ENCODE data around the gene STH.
A peak's percentile ranks its signal among the peaks of the same experiment; 100 is the strongest.

STH gene

DNA sequence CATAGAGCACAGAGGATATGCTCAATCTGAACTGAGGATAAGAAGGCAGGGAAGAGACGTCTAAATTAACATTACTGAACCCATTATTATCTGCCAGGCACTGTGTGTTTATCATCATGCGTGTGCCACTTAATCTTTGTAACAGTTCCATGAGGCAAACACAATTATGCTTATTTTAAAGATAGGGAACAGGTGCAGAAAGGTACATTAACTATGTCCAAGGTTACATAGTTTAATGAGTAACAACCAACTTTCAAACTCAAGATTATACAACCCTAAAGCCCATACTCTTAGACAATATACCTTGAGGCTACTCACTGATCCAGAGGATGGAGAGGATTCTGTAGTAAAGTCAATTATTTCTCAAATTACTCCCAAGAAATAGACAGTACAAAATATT lies 43.2 kb downstream of the STH start:
- Histone ChIP-seq H3K4me2 (ENCODE audit: low read length) (no peak overlapping the region), H3K4me1 (ENCODE audit: control insufficient read depth in 1 of 2, insufficient read depth in 2 of 2, low read length in 2 of 2) (peaks cover 0 to 8% of the 10 kb centered on the region in 2 experiments), H3K9ac (ENCODE audit: low read length) (no peak overlapping the region), H3K23ac (ENCODE audit: low read length) (no peak overlapping the region), H3K79me1 (ENCODE audit: low read length) (no peaks in the 10 kb centered on the region), H3K27me3 (ENCODE audit: insufficient read depth, low read length) (no peaks in the 10 kb centered on the region), H3K14ac (ENCODE audit: low read length) (no peak overlapping the region), H3K4me3 (ENCODE audit: low read depth, low read length) (no peak overlapping the region), H4K91ac (ENCODE audit: low read depth, low read length) (no peak overlapping the region), H4K12ac (ENCODE audit: low read depth, low read length) (no peak overlapping the region), H3K27ac (ENCODE audit: low read depth, low read length) (no peak overlapping the region), H2BK5ac (ENCODE audit: low read depth, low read length, poor library complexity) (no peak overlapping the region), H3K36me3 (ENCODE audit: control insufficient read depth in 1 of 2, insufficient read depth in 2 of 2, low read length in 2 of 2) (peaks cover 16 to 32% of the 10 kb centered on the region in 2 experiments), H3K4ac (ENCODE audit: low read depth, low read length) (no peak overlapping the region), H2AFZ (ENCODE audit: insufficient read depth, low read length, poor library complexity) (no peak overlapping the region), H3K9me3 (ENCODE audit: insufficient read depth, low read depth, low read length) (no peaks in the 10 kb centered on the region), H3K79me2 (ENCODE audit: control insufficient read depth, insufficient read depth, low read length, poor library complexity) (no peaks in the 10 kb centered on the region), H3K18ac (ENCODE audit: low read length) (no peak overlapping the region), H2BK12ac (ENCODE audit: low read length) (no peak overlapping the region), H2BK120ac (ENCODE audit: insufficient read depth, low read length, poor library complexity) (no peak overlapping the region), H4K8ac (ENCODE audit: low read depth, low read length) (no peak overlapping the region), H2AK5ac (ENCODE audit: low read length) (no peak overlapping the region)
- no CpG with 5 or more reads among the region's 2 CpGs for WGBS (ENCODE audit: extremely low coverage, insufficient coverage, insufficient read length)
- DNase-seq: no peak

DNA sequence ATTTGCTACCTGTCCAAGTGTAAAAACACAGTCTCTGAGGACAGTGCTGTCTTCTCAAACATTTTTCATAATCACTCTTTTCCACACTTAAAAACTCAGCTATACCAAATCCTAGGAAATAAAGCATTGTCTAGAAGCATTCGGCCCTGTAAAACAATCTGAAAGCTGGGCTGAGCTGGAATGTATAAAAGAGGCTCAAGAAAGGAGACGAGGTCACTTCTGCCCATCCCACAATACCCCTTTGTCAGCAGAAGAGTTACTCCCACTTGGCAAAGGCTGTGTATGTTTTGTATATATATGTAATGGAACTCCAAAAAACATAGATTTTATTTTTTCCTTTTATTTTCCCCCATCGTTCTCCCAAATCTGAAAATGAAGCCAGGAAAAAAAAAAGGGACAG lies 43.9 kb downstream of the STH start:
- H3K79me1 ChIP-seq (ENCODE audit: low read length): no peaks in the 10 kb centered on the region
- no CpG with 5 or more reads among the region's 3 CpGs for WGBS (ENCODE audit: extremely low coverage, insufficient coverage, insufficient read length)
- no peak overlapping the region for H2AK5ac ChIP-seq (ENCODE audit: low read length)
- H3K18ac ChIP-seq (ENCODE audit: low read length): no peak overlapping the region
- no peaks in the 10 kb centered on the region for H3K9me3 ChIP-seq (ENCODE audit: insufficient read depth, low read depth, low read length)
- H3K14ac ChIP-seq (ENCODE audit: low read length): no peak overlapping the region
- H3K36me3 ChIP-seq (ENCODE audit: control insufficient read depth in 1 of 2, insufficient read depth in 2 of 2, low read length in 2 of 2): peaks cover 19 to 34% of the 10 kb centered on the region in 2 experiments
- H2BK120ac ChIP-seq (ENCODE audit: insufficient read depth, low read length, poor library complexity): no peak overlapping the region
- H3K9ac ChIP-seq (ENCODE audit: low read length): no peak overlapping the region
- no peak overlapping the region for H3K23ac ChIP-seq (ENCODE audit: low read length)
- no peak overlapping the region for H3K4ac ChIP-seq (ENCODE audit: low read depth, low read length)
- no peaks in the 10 kb centered on the region for H3K79me2 ChIP-seq (ENCODE audit: control insufficient read depth, insufficient read depth, low read length, poor library complexity)
- H3K4me3 ChIP-seq (ENCODE audit: low read depth, low read length): no peak overlapping the region
- H3K27ac ChIP-seq (ENCODE audit: low read depth, low read length): no peak overlapping the region
- H4K91ac ChIP-seq (ENCODE audit: low read depth, low read length): no peak overlapping the region
- H3K4me2 ChIP-seq (ENCODE audit: low read length): no peak overlapping the region
- DNase-seq: no peak
- no peak overlapping the region for H4K8ac ChIP-seq (ENCODE audit: low read depth, low read length)
- H3K27me3 ChIP-seq (ENCODE audit: insufficient read depth, low read length): no peaks in the 10 kb centered on the region
- peaks cover 0 to 8% of the 10 kb centered on the region in 2 experiments for H3K4me1 ChIP-seq (ENCODE audit: control insufficient read depth in 1 of 2, insufficient read depth in 2 of 2, low read length in 2 of 2)
- no peak overlapping the region for H2BK5ac ChIP-seq (ENCODE audit: low read depth, low read length, poor library complexity)
- H2BK12ac ChIP-seq (ENCODE audit: low read length): no peak overlapping the region
- no peak overlapping the region for H4K12ac ChIP-seq (ENCODE audit: low read depth, low read length)
- no peak overlapping the region for H2AFZ ChIP-seq (ENCODE audit: insufficient read depth, low read length, poor library complexity)

DNA sequence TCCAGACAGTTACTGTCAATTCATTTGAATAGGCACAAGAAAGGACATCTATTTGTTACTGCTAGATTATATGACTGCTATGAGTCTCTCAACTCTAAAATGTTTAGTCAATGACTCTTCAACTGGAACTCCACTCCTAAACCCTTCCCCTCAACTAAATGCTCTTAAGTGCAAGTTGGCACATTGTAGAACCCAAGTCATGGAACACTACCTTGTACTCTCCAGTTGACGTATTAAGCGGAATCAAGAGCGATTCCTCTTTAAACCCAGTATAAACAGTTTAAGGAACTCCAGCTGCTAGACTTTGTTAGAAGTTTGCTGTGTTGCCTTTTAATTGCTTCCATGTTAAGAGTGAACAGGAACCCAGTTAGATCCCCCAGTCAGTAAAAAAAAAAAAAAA lies 44.6 kb downstream of the STH start:
- DNase-seq: no peak
- Histone ChIP-seq H3K4me3 (ENCODE audit: low read depth, low read length) (no peak overlapping the region), H3K36me3 (ENCODE audit: control insufficient read depth in 1 of 2, insufficient read depth in 2 of 2, low read length in 2 of 2) (peaks cover 18 to 33% of the 10 kb centered on the region in 2 experiments), H3K9ac (ENCODE audit: low read length) (no peak overlapping the region), H3K79me1 (ENCODE audit: low read length) (no peaks in the 10 kb centered on the region), H4K8ac (ENCODE audit: low read depth, low read length) (no peak overlapping the region), H2BK5ac (ENCODE audit: low read depth, low read length, poor library complexity) (no peak overlapping the region), H2BK12ac (ENCODE audit: low read length) (no peak overlapping the region), H2AFZ (ENCODE audit: insufficient read depth, low read length, poor library complexity) (no peak overlapping the region), H3K4ac (ENCODE audit: low read depth, low read length) (no peak overlapping the region), H3K27ac (ENCODE audit: low read depth, low read length) (no peak overlapping the region), H3K23ac (ENCODE audit: low read length) (no peak overlapping the region), H4K12ac (ENCODE audit: low read depth, low read length) (no peak overlapping the region), H2AK5ac (ENCODE audit: low read length) (no peak overlapping the region), H3K4me1 (ENCODE audit: control insufficient read depth in 1 of 2, insufficient read depth in 2 of 2, low read length in 2 of 2) (peaks cover 0 to 8% of the 10 kb centered on the region in 2 experiments), H3K18ac (ENCODE audit: low read length) (no peak overlapping the region), H3K4me2 (ENCODE audit: low read length) (no peak overlapping the region), H3K27me3 (ENCODE audit: insufficient read depth, low read length) (no peaks in the 10 kb centered on the region), H3K14ac (ENCODE audit: low read length) (no peak overlapping the region), H3K79me2 (ENCODE audit: control insufficient read depth, insufficient read depth, low read length, poor library complexity) (no peaks in the 10 kb centered on the region), H4K91ac (ENCODE audit: low read depth, low read length) (no peak overlapping the region), H3K9me3 (ENCODE audit: insufficient read depth, low read depth, low read length) (no peaks in the 10 kb centered on the region), H2BK120ac (ENCODE audit: insufficient read depth, low read length, poor library complexity) (no peak overlapping the region)
- no CpG with 5 or more reads among the region's 3 CpGs for WGBS (ENCODE audit: extremely low coverage, insufficient coverage, insufficient read length)

DNA sequence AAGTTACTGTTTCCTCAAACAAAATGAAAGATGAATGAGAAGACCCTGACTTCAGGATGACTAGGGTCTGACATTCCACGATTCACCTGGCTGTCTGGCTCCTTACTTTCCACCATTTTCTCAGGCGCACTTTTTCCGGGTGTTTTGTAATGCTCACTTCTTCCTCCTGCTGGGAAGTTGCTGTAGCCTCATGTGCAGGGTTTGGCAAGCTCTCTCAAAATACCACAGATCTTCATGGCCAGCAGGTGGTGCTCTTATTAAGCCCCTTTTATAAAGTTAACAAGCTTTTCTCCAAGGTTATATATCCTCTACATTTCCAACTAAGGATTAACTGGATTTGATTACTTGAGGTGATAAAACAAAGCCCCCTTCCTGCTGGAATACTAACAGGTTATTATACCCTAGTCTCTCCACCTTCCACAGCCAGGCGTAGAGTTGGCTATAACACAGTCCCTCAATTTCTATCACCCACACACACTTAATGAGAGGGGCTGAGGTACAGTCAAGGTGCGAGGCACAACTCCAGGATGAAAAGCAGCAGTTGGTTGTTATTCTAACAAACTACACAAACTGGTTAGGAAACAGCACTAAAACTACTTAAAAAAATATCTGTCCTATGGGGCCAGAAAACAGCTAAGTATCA lies 45.4 kb downstream of the STH start:
- no peak overlapping the region for H3K27ac ChIP-seq (ENCODE audit: low read depth, low read length)
- no CpG with 5 or more reads among the region's 5 CpGs for WGBS (ENCODE audit: extremely low coverage, insufficient coverage, insufficient read length)
- H3K14ac ChIP-seq (ENCODE audit: low read length): no peak overlapping the region

More for the DNA sequence above, 45.4 kb downstream of the STH start:
- Histone ChIP-seq H3K9ac (ENCODE audit: low read length) (no peak overlapping the region), H4K12ac (ENCODE audit: low read depth, low read length) (no peak overlapping the region), H3K9me3 (ENCODE audit: insufficient read depth, low read depth, low read length) (no peaks in the 10 kb centered on the region), H4K8ac (ENCODE audit: low read depth, low read length) (no peak overlapping the region), H3K79me1 (ENCODE audit: low read length) (no peaks in the 10 kb centered on the region), H3K4me1 (ENCODE audit: control insufficient read depth in 1 of 2, insufficient read depth in 2 of 2, low read length in 2 of 2) (peaks cover 0 to 8% of the 10 kb centered on the region in 2 experiments), H2BK5ac (ENCODE audit: low read depth, low read length, poor library complexity) (no peak overlapping the region), H4K91ac (ENCODE audit: low read depth, low read length) (no peak overlapping the region), H3K23ac (ENCODE audit: low read length) (no peak overlapping the region), H3K4me2 (ENCODE audit: low read length) (no peak overlapping the region), H2AFZ (ENCODE audit: insufficient read depth, low read length, poor library complexity) (no peak overlapping the region), H3K79me2 (ENCODE audit: control insufficient read depth, insufficient read depth, low read length, poor library complexity) (no peaks in the 10 kb centered on the region), H2AK5ac (ENCODE audit: low read length) (no peak overlapping the region), H2BK120ac (ENCODE audit: insufficient read depth, low read length, poor library complexity) (no peak overlapping the region), H3K18ac (ENCODE audit: low read length) (no peak overlapping the region), H3K4ac (ENCODE audit: low read depth, low read length) (no peak overlapping the region), H3K36me3 (ENCODE audit: control insufficient read depth in 1 of 2, insufficient read depth in 2 of 2, low read length in 2 of 2) (peaks cover 16 to 27% of the 10 kb centered on the region in 2 experiments), H2BK12ac (ENCODE audit: low read length) (no peak overlapping the region), H3K4me3 (ENCODE audit: low read depth, low read length) (no peak overlapping the region), H3K27me3 (ENCODE audit: insufficient read depth, low read length) (no peaks in the 10 kb centered on the region)
- peak; percentile 68 to 82 for DNase-seq
